VCaP (cell line): Measurements from ENCODE around the gene MMP15.

Experiments used
- H3K27ac ChIP-seq: fragments of 450-650 bp; 2 replicates; pipeline ENCODE4 v1.5.1; 2017
- CTCF ChIP-seq: fragments of 450-650 bp; conservative IDR thresholded peaks from 2 replicates; pipeline ENCODE4 v1.5.1; 2017; ENCODE audit warnings: mild to moderate bottlenecking, moderate library complexity

MMP15 gene

GRCh38 chr16:57997176-57997527 is 28.4 kb upstream of the MMP15 start:
- TF ChIP-seq CTCF = no peak

GRCh38 chr16:57997528-57998265 is 27.9 kb upstream of the MMP15 start:
- no peak for TF ChIP-seq CTCF
- H3K27ac ChIP-seq = no peak overlapping the region

More at GRCh38 chr16:57997176-57997527, 28.4 kb upstream of the MMP15 start:
- no peak overlapping the region for H3K27ac ChIP-seq

GRCh38 chr16:57998486-57998885 is 27.1 kb upstream of the MMP15 start:
- no peak for TF ChIP-seq CTCF
- no peak overlapping the region for H3K27ac ChIP-seq

- TF ChIP-seq CTCF = no peak
These were observed 26.6 kb upstream of the MMP15 start for GRCh38 chr16:57998992-57999365.

GRCh38 chr16:57999366-57999970 is 26.1 kb upstream of the MMP15 start:
- no peak for TF ChIP-seq CTCF

More at GRCh38 chr16:57998992-57999365, 26.6 kb upstream of the MMP15 start:
- H3K27ac ChIP-seq = no peak overlapping the region

GRCh38 chr16:57999971-58000705 is 25.4 kb upstream of the MMP15 start, which contains the start of gene ZNF319:
ZNF319 (minus strand) TSS chr16:58000672; CDS start chr16:57998265, 2,407 bp downstream.
- peak within 1 kb of the TSS; percentile 73 for H3K27ac ChIP-seq
- no peak for TF ChIP-seq CTCF

More at GRCh38 chr16:57999366-57999970, 26.1 kb upstream of the MMP15 start:
- H3K27ac ChIP-seq = peak overlapping the region; percentile 73
